WTC11 (cell line): ENCODE measurements around the gene AHNAK. TPM values are rescaled to one million over a fixed set of nuclear protein-coding genes. Genes with fewer than 3 reads are reported as not detected.
"Not testable (repeated sequence)": the region's sequence is repeated elsewhere in the genome, so short reads cannot be mapped to it uniquely, and the experiment has no call there.

Experiments
- ATAC-seq: fragments of 200-7000 bp; cut with Tn5 transposase; 2 replicates; pipeline ENCODE4 v1.10.0; 2021; ENCODE audit warnings: mild to moderate bottlenecking, moderate library complexity
- CTCF ChIA-PET: fragments of 300-600 bp; sonication (Branson Sonifier 250); formaldehyde crosslinking; loops from one replicate; lab custom pipeline; 2021; ENCODE audit warnings: antibody characterized with exemption; lab: Charles Lee
- POLR2A ChIA-PET: fragments of 350-600 bp; sonication (Branson Sonifier 250); formaldehyde crosslinking; loops from one replicate; lab custom pipeline; 2021; ENCODE audit warnings: antibody characterized with exemption; lab: Charles Lee
- DNase-seq: peaks from one replicate; pipeline ENCODE4 v3.0.0; 2021; ENCODE audit warnings: low spot score
- H3K27ac Mint-ChIP-seq: 2 replicates; pipeline ENCODE4 v1.8.0; 2021; ENCODE audit warnings: mixed read lengths
- H3K27me3 Mint-ChIP-seq: 2 replicates; pipeline ENCODE4 v1.8.0; 2021; ENCODE audit warnings: low read depth, mild to moderate bottlenecking, moderate library complexity, mixed read lengths
- H3K36me3 Mint-ChIP-seq: 2 replicates; pipeline ENCODE4 v1.8.0; 2021; ENCODE audit warnings: mixed read lengths
- H3K4me1 Mint-ChIP-seq: 2 replicates; pipeline ENCODE4 v1.8.0; 2022; ENCODE audit warnings: mixed read lengths
- H3K4me3 Mint-ChIP-seq: 2 replicates; pipeline ENCODE4 v1.8.0; 2021; ENCODE audit warnings: mild to moderate bottlenecking, moderate library complexity, mixed read lengths
- H3K9me3 Mint-ChIP-seq: 2 replicates; pipeline ENCODE4 v1.8.0; 2021; ENCODE audit warnings: mixed read lengths
- EMX1 ChIP-seq: fragments of 250-450 bp; sonication (Bioruptor Pico); IDR thresholded peaks from 2 replicates; pipeline ENCODE4 v1.8.0; 2021; ENCODE audit warnings: mild to moderate bottlenecking
- FOXP1 ChIP-seq: sonication (generic); formaldehyde crosslinking; IDR thresholded peaks from 2 replicates; pipeline ENCODE4 v1.8.0; 2022; ENCODE audit warnings: missing genetic modification reagents, mild to moderate bottlenecking, moderate library complexity, borderline replicate concordance
- HMGA2 ChIP-seq: fragments of 250-450 bp; sonication (Bioruptor Pico); IDR thresholded peaks from 2 replicates; pipeline ENCODE4 v1.4.0; 2021; ENCODE audit warnings: mild to moderate bottlenecking, moderate library complexity
- IRF2 ChIP-seq: sonication (generic); formaldehyde crosslinking; IDR thresholded peaks from 2 replicates; pipeline ENCODE4 v1.8.0; 2022; ENCODE audit warnings: low read depth, missing genetic modification reagents, borderline replicate concordance
- JUN ChIP-seq: sonication (generic); formaldehyde crosslinking; IDR thresholded peaks from 2 replicates; pipeline ENCODE4 v1.8.0; 2023; ENCODE audit warnings: mild to moderate bottlenecking, missing genetic modification reagents
- MYBL2 ChIP-seq: sonication (generic); formaldehyde crosslinking; IDR thresholded peaks from 2 replicates; pipeline ENCODE4 v1.8.1; 2023; ENCODE audit warnings: mild to moderate bottlenecking, moderate library complexity, missing genetic modification reagents
- NR2C2 ChIP-seq: sonication (generic); formaldehyde crosslinking; IDR thresholded peaks from 2 replicates; pipeline ENCODE4 v1.8.0; 2022; ENCODE audit warnings: mild to moderate bottlenecking, missing genetic modification reagents
- RELA ChIP-seq: sonication (generic); formaldehyde crosslinking; IDR thresholded peaks from 2 replicates; pipeline ENCODE4 v1.8.1; 2022; ENCODE audit warnings: missing genetic modification reagents, mild to moderate bottlenecking, borderline replicate concordance
- SMAD3 ChIP-seq: sonication (generic); formaldehyde crosslinking; IDR thresholded peaks from 2 replicates; pipeline ENCODE4 v1.8.0; 2022; ENCODE audit warnings: missing genetic modification reagents, mild to moderate bottlenecking, borderline replicate concordance
- ZNF121 ChIP-seq: sonication (generic); formaldehyde crosslinking; IDR thresholded peaks from 2 replicates; pipeline ENCODE4 v1.8.0; 2023; ENCODE audit warnings: missing genetic modification reagents
- ZNF416 ChIP-seq: fragments of 250-450 bp; sonication (Bioruptor Pico); IDR thresholded peaks from 2 replicates; pipeline ENCODE4 v1.9.0; 2021; ENCODE audit warnings: mild to moderate bottlenecking, inconsistent platforms
- total RNA-seq: library from RNA; stranded (reverse); gene quantifications from 3 replicates; pipeline ENCODE4 v1.2.3, GENCODE V29; 2021
- TF ChIP-seq, protein P1 (sequence below): sonication (generic); formaldehyde crosslinking; IDR thresholded peaks from 2 replicates; pipeline ENCODE4 v1.8.1; 2023; ENCODE audit warnings: mild to moderate bottlenecking, missing genetic modification reagents
- TF ChIP-seq, protein P2 (sequence below): sonication (generic); formaldehyde crosslinking; IDR thresholded peaks from 2 replicates; pipeline ENCODE4 v1.8.0; 2022; ENCODE audit warnings: mild to moderate bottlenecking, missing genetic modification reagents
- TF ChIP-seq, protein P3 (sequence below): sonication (generic); formaldehyde crosslinking; IDR thresholded peaks from 2 replicates; pipeline ENCODE4 v1.8.1; 2023; ENCODE audit warnings: mild to moderate bottlenecking, missing genetic modification reagents, moderate library complexity
- TF ChIP-seq, protein P4 (sequence below): sonication (generic); formaldehyde crosslinking; IDR thresholded peaks from 2 replicates; pipeline ENCODE4 v1.8.0; 2022; ENCODE audit warnings: mild to moderate bottlenecking, missing genetic modification reagents
- TF ChIP-seq, protein P5 (sequence below): sonication (generic); formaldehyde crosslinking; IDR thresholded peaks from 2 replicates; pipeline ENCODE4 v1.8.0; 2023; ENCODE audit warnings: mild to moderate bottlenecking, missing genetic modification reagents
- TF ChIP-seq, protein P6 (sequence below): fragments of 250-450 bp; sonication (Bioruptor Pico); IDR thresholded peaks from 2 replicates; pipeline ENCODE4 v1.8.0; 2021; ENCODE audit warnings: mild to moderate bottlenecking
- TF ChIP-seq, protein P7 (sequence below): sonication (generic); formaldehyde crosslinking; IDR thresholded peaks from 2 replicates; pipeline ENCODE4 v1.8.0; 2022; ENCODE audit warnings: mild to moderate bottlenecking, missing genetic modification reagents

The AHNAK gene
- total RNA-seq, 1 experiment from 2014 or later, result 21.0 TPM

DNA sequence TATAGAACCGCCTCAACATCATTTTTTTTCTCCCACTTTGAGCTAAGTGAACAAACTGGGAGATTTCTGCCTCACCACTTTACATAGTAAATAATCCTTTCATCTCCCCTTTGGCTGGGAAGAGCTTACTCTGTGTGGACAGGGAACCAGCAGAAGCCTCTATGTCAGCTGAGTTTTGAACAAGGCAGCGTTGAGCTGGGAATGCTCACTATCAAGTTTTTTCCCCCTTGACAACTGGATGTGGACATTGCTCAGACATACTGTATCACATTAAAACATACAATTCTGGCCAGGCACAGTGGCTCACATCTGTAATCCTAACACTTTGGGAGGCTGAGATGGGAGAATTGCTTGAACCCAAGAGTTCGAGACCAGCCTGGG, 46.0 kb downstream of the AHNAK start (continued):
- TF ChIP-seq RELA (no peak), IRF2 (no peak), JUN (no peak)
- TF ChIP-seq, protein P1, sequence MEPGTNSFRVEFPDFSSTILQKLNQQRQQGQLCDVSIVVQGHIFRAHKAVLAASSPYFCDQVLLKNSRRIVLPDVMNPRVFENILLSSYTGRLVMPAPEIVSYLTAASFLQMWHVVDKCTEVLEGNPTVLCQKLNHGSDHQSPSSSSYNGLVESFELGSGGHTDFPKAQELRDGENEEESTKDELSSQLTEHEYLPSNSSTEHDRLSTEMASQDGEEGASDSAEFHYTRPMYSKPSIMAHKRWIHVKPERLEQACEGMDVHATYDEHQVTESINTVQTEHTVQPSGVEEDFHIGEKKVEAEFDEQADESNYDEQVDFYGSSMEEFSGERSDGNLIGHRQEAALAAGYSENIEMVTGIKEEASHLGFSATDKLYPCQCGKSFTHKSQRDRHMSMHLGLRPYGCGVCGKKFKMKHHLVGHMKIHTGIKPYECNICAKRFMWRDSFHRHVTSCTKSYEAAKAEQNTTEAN (CRISPR knock-in tag), result no peak

DNA sequence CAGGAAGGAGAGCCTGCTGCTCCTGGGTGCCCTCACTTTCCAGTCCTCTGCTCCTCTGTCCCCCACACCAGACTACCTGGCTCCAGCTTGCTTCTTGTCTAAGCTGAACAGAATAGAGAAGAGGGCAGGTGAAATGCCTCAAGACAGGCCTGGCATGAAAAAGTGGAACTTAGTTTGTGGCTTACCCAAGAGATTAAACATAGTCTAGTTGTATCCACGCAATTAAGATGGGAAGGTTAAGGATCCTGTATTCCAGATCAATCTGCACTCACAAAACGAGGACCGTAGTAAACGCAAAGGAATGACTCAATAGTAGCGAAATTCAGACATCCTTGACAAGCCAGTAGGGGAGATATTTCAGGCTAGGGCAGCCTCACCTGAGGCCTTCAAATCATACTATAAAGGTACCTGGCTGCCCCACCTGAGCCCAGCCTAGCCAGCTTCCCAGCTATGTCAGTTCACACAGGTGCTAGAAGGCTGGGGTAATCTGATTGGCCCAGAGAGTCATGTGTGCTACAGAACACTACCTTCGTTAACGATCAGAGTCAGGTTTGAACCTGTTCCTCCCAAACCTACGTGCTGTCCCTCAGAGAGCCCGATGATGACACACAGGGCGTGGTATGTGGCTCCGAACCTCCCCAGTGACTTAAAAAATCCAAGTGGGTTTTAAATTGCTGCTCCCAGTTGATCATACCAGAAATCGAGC, 46.5 kb downstream of the AHNAK start:
- H3K4me1 Mint-ChIP-seq, result peaks cover 41% of the 10 kb centered on the region
- H3K36me3 Mint-ChIP-seq, result no peaks in the 10 kb centered on the region
- no peaks in the 10 kb centered on the region for H3K9me3 Mint-ChIP-seq
- H3K27me3 Mint-ChIP-seq, result peaks cover 27% of the 10 kb centered on the region
- 0 out of 2 replicates have a peak overlapping the region, but pooled peaks have one; percentile 25 for H3K27ac Mint-ChIP-seq
- H3K4me3 Mint-ChIP-seq, result no peak overlapping the region
- ATAC-seq (peak; percentile 75), DNase-seq (peak; percentile 46)
- ChIA-PET CTCF (interaction anchor here (0.9 to 5.6 kb wide), 11 partner anchors 15 to 112 kb away, joined by 3 to 122 read pairs (median 5); partner anchors contain the start of gene TUT1), POLR2A (interaction anchor here (1.3 kb wide), 1 partner anchor 8 kb away, joined by 3 read pairs; no protein-coding TSS in a partner anchor)
- TF ChIP-seq, protein P2, sequence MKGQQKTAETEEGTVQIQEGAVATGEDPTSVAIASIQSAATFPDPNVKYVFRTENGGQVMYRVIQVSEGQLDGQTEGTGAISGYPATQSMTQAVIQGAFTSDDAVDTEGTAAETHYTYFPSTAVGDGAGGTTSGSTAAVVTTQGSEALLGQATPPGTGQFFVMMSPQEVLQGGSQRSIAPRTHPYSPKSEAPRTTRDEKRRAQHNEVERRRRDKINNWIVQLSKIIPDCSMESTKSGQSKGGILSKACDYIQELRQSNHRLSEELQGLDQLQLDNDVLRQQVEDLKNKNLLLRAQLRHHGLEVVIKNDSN (CRISPR knock-in tag), result peak; percentile 84
- TF ChIP-seq ZNF416 (CRISPR knock-in tag) (no peak), EMX1 (CRISPR knock-in tag) (no peak)
- TF ChIP-seq, protein P3, sequence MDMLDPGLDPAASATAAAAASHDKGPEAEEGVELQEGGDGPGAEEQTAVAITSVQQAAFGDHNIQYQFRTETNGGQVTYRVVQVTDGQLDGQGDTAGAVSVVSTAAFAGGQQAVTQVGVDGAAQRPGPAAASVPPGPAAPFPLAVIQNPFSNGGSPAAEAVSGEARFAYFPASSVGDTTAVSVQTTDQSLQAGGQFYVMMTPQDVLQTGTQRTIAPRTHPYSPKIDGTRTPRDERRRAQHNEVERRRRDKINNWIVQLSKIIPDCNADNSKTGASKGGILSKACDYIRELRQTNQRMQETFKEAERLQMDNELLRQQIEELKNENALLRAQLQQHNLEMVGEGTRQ (CRISPR knock-in tag), result peak; percentile 77

DNA sequence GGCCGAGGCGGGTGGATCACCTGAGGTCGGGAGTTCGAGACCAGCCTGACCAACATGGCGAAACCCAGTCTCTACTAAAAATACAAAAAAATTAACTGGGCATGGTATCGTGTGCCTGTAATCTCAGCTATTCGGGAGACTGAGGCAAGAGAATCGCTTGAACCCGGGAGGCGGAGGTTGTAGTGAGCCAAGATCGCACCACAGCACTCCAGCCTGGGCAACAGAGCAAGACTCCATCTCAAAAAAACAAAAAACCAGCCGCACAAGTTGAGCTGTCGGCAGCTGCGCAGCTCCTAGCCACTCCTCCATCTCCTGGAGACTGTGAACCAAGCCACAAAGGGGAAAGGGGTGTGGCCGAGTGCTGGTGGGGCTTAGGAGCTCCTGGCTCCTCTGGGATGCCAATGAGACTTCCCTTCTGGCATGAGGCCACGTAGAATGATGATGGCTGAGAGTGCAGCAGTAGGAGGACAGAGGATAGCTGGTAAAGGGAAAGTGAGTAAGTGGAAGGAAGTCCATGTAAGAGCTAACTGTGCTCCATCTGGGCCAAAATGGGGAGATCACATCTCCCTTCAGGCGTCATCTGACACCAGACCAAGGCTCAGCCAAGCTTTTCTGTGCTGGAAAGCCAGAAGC, 47.2 kb downstream of the AHNAK start:
- H3K4me3 Mint-ChIP-seq, ATAC-seq, H3K27ac Mint-ChIP-seq, DNase-seq, H3K9me3 Mint-ChIP-seq, H3K36me3 Mint-ChIP-seq: not testable (repeated sequence)
- POLR2A ChIA-PET, result interaction anchor here (1.3 kb wide), 1 partner anchor 9 kb away, joined by 3 read pairs; no protein-coding TSS in a partner anchor
- CTCF ChIA-PET, result interaction anchor here (0.9 to 5.6 kb wide), 11 partner anchors 15 to 113 kb away, joined by 3 to 122 read pairs (median 5); partner anchors contain the start of gene TUT1
- peak; percentile 2; the same call in 1 of the 2 replicates for TF ChIP-seq ZNF121 (CRISPR knock-in tag)
- Mint-ChIP-seq H3K4me1 (peaks cover 35% of the 10 kb centered on the region), H3K27me3 (peaks cover 22% of the 10 kb centered on the region)

DNA sequence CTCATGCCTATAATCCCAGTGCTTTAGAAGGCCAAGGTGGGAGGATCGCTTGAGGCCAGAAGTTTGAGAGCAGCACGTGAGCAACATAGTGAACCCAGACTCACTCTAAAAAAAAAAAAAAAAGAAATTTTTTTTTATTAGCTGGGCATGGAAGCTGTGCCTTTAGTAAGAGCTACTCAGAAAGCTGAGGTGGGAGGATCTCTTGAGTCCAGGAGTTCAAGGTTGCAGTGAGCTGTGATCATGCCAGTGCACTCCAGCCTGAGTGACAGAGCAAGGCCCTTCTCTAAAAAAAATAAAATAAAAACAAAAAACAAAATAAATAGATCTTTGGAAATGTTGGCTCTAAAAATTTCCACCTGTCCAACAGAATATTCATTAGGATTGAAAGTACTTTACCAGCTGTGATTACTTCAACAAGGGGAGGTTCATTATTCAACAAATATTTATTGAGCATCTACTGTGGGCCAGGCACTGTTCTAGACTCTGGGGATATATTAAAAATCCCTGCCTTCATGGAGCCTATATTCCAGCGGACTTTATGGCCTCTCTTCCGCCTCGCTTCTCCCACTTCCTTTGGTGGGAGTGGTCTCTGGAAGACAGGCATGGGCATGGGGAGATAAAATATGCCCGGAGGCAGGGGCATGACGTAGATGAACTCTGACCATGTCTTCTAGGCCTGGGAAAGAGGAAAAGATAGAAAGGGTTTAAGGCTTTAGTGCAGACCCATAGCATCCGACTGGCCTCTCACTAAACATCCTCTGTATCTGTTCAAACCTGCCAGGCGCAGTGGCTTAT, 47.9 kb downstream of the AHNAK start:
- POLR2A ChIA-PET, result interaction anchor here (0.9 to 1.3 kb wide), 2 partner anchors 10 to 75 kb away, joined by 3 read pairs; partner anchors contain the start of gene EEF1G
- H3K27me3 Mint-ChIP-seq, result peaks cover 19% of the 10 kb centered on the region
- CTCF ChIA-PET, result interaction anchor here (0.8 to 5.6 kb wide), 9 partner anchors 10 to 251 kb away, joined by 3 to 122 read pairs (median 12); partner anchors contain the start of gene TUT1
- no peak overlapping the region for H3K27ac Mint-ChIP-seq
- peaks cover 29% of the 10 kb centered on the region for H3K4me1 Mint-ChIP-seq
- H3K36me3 Mint-ChIP-seq, result no peaks in the 10 kb centered on the region
- H3K4me3 Mint-ChIP-seq, result no peak overlapping the region
- ATAC-seq (no peak), DNase-seq (no peak)
- no peaks in the 10 kb centered on the region for H3K9me3 Mint-ChIP-seq
- TF ChIP-seq, protein P4, sequence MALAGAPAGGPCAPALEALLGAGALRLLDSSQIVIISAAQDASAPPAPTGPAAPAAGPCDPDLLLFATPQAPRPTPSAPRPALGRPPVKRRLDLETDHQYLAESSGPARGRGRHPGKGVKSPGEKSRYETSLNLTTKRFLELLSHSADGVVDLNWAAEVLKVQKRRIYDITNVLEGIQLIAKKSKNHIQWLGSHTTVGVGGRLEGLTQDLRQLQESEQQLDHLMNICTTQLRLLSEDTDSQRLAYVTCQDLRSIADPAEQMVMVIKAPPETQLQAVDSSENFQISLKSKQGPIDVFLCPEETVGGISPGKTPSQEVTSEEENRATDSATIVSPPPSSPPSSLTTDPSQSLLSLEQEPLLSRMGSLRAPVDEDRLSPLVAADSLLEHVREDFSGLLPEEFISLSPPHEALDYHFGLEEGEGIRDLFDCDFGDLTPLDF (CRISPR knock-in tag), result no peak
- TF ChIP-seq SMAD3 (CRISPR knock-in tag) (no peak), HMGA2 (CRISPR knock-in tag) (no peak), MYBL2 (CRISPR knock-in tag) (no peak), FOXP1 (CRISPR knock-in tag) (no peak), NR2C2 (CRISPR knock-in tag) (no peak), JUN (no peak)
- TF ChIP-seq, protein P5, sequence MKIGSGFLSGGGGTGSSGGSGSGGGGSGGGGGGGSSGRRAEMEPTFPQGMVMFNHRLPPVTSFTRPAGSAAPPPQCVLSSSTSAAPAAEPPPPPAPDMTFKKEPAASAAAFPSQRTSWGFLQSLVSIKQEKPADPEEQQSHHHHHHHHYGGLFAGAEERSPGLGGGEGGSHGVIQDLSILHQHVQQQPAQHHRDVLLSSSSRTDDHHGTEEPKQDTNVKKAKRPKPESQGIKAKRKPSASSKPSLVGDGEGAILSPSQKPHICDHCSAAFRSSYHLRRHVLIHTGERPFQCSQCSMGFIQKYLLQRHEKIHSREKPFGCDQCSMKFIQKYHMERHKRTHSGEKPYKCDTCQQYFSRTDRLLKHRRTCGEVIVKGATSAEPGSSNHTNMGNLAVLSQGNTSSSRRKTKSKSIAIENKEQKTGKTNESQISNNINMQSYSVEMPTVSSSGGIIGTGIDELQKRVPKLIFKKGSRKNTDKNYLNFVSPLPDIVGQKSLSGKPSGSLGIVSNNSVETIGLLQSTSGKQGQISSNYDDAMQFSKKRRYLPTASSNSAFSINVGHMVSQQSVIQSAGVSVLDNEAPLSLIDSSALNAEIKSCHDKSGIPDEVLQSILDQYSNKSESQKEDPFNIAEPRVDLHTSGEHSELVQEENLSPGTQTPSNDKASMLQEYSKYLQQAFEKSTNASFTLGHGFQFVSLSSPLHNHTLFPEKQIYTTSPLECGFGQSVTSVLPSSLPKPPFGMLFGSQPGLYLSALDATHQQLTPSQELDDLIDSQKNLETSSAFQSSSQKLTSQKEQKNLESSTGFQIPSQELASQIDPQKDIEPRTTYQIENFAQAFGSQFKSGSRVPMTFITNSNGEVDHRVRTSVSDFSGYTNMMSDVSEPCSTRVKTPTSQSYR (CRISPR knock-in tag), result no peak
- TF ChIP-seq, protein P6, sequence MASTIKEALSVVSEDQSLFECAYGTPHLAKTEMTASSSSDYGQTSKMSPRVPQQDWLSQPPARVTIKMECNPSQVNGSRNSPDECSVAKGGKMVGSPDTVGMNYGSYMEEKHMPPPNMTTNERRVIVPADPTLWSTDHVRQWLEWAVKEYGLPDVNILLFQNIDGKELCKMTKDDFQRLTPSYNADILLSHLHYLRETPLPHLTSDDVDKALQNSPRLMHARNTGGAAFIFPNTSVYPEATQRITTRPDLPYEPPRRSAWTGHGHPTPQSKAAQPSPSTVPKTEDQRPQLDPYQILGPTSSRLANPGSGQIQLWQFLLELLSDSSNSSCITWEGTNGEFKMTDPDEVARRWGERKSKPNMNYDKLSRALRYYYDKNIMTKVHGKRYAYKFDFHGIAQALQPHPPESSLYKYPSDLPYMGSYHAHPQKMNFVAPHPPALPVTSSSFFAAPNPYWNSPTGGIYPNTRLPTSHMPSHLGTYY (CRISPR knock-in tag), result no peak
- TF ChIP-seq, protein P7, sequence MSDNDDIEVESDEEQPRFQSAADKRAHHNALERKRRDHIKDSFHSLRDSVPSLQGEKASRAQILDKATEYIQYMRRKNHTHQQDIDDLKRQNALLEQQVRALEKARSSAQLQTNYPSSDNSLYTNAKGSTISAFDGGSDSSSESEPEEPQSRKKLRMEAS (CRISPR knock-in tag), result no peak
